Skeletal muscle tissue (tissue), 4 donors: ENCODE measurements around the gene MELTF. TPM values are rescaled to one million over a fixed set of nuclear protein-coding genes. Genes with fewer than 3 reads are reported as not detected.
A peak's percentile ranks its signal among the peaks of the same experiment; 100 is the strongest.

Experiments
- H3K27ac ChIP-seq: one replicate; pipeline ENCODE4 v1.7.0; 2013; ENCODE audit warnings: mild to moderate bottlenecking, low read depth, low read length, inconsistent platforms
- H3K27me3 ChIP-seq, 3 donors: one replicate each; pipeline ENCODE4 v1.7.0; 2013; ENCODE audit warnings: low read length in 3 of 3; ENCODE audit not compliant: control insufficient read depth in 3 of 3, insufficient read depth in 3 of 3
- H3K36me3 ChIP-seq, 3 donors: one replicate each; pipeline ENCODE4 v1.7.0; 2013; ENCODE audit warnings: low read length in 3 of 3; ENCODE audit not compliant: control insufficient read depth in 3 of 3, insufficient read depth in 3 of 3
- H3K4me1 ChIP-seq, 3 donors: one replicate each; pipeline ENCODE4 v1.7.0; 2013; ENCODE audit warnings: low read length in 3 of 3, mild to moderate bottlenecking in 3 of 3; ENCODE audit not compliant: control insufficient read depth in 3 of 3, insufficient read depth in 3 of 3
- H3K4me3 ChIP-seq, 3 donors: one replicate each; pipeline ENCODE4 v1.7.0; 2013; ENCODE audit warnings: low read length in 3 of 3
- H3K9ac ChIP-seq, 3 donors: one replicate each; pipeline ENCODE4 v1.7.0; 2013; ENCODE audit warnings: low read length in 3 of 3, mild to moderate bottlenecking in 3 of 3, moderate library complexity in 2 of 3, low read depth in 1 of 3
- H3K9me3 ChIP-seq, 3 donors: one replicate each; pipeline ENCODE4 v1.7.0; 2013; ENCODE audit warnings: low read length in 3 of 3; ENCODE audit not compliant: control insufficient read depth in 3 of 3
- total RNA-seq: library from RNA; depleted of rRNA; stranded (reverse); fragments of >200 nt; gene quantifications from one replicate; pipeline ENCODE4 v1.2.3, GENCODE V29; 2014
- donor health status: Osteomylitis.

Gene MELTF
- total RNA-seq, 1 donor from 2014 or later: 8.9 TPM

- Histone ChIP-seq H3K9ac (no peak overlapping the region), H3K9me3 (no peaks in the 10 kb centered on the region), H3K27ac (no peak overlapping the region), H3K36me3 (no peaks in the 10 kb centered on the region), H3K4me1 (no peaks in the 10 kb centered on the region), H3K27me3 (peaks cover 0 to 2% (median 2%) of the 10 kb centered on the region in 3 donors), H3K4me3 (no peak overlapping the region)
Measured at GRCh38 chr3:197010556-197011351, 18.9 kb downstream of the MELTF start.

GRCh38 chr3:197009532-197010019 is 20.0 kb downstream of the MELTF start:
- H3K27me3 ChIP-seq: peaks cover 0 to 2% (median 2%) of the 10 kb centered on the region in 3 donors
- no peaks in the 10 kb centered on the region for H3K9me3 ChIP-seq
- H3K27ac ChIP-seq: no peak overlapping the region
- no peak overlapping the region for H3K4me3 ChIP-seq
- no peaks in the 10 kb centered on the region for H3K36me3 ChIP-seq
- H3K9ac ChIP-seq: no peak overlapping the region
- no peaks in the 10 kb centered on the region for H3K4me1 ChIP-seq

GRCh38 chr3:197008436-197009209 is 21.0 kb downstream of the MELTF start:
- Histone ChIP-seq H3K4me3 (no peak overlapping the region), H3K9me3 (no peaks in the 10 kb centered on the region), H3K27me3 (peaks cover 0 to 2% (median 2%) of the 10 kb centered on the region in 3 donors), H3K36me3 (no peaks in the 10 kb centered on the region), H3K27ac (no peak overlapping the region), H3K9ac (no peak overlapping the region), H3K4me1 (peaks cover 0 to 6% (median 2%) of the 10 kb centered on the region in 3 donors)

GRCh38 chr3:197007953-197008352 is 21.7 kb downstream of the MELTF start:
- Histone ChIP-seq H3K4me3 (no peak overlapping the region), H3K9me3 (no peaks in the 10 kb centered on the region)

GRCh38 chr3:197007296-197007940 is 22.2 kb downstream of the MELTF start:
- Histone ChIP-seq H3K9me3 (no peaks in the 10 kb centered on the region), H3K4me3 (no peak overlapping the region), H3K9ac (no peak overlapping the region), H3K4me1 (peaks cover 0 to 8% (median 4%) of the 10 kb centered on the region in 3 donors), H3K27ac (no peak overlapping the region), H3K27me3 (peaks cover 0 to 2% (median 2%) of the 10 kb centered on the region in 3 donors), H3K36me3 (no peaks in the 10 kb centered on the region)

More at GRCh38 chr3:197007953-197008352, 21.7 kb downstream of the MELTF start:
- Histone ChIP-seq H3K27ac (no peak overlapping the region), H3K4me1 (peaks cover 0 to 8% (median 4%) of the 10 kb centered on the region in 3 donors), H3K27me3 (peaks cover 0 to 2% (median 2%) of the 10 kb centered on the region in 3 donors), H3K36me3 (no peaks in the 10 kb centered on the region), H3K9ac (no peak overlapping the region)

DNA sequence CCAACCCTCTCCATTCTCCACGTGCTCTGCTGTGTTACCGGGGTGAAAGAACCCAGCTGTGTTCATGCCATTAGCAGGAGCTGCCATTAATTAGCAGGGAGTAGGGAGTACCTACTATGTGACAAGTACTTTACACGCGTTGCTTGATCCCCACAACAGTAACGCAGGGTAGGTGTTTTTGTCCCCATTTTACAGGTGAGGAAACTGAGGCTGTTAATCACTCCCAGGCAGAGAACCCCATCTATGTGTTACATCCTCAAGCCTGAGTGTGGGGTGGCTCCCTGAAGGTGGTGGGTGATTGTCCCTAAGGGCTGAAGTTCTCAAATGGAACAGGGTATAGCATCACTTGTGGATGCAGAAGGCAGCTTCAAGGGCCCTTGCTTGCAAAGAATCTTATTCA is 22.8 kb downstream of the MELTF start:
- Histone ChIP-seq H3K27me3 (peaks cover 0 to 2% (median 2%) of the 10 kb centered on the region in 3 donors), H3K27ac (no peak overlapping the region), H3K9me3 (no peaks in the 10 kb centered on the region)

DNA sequence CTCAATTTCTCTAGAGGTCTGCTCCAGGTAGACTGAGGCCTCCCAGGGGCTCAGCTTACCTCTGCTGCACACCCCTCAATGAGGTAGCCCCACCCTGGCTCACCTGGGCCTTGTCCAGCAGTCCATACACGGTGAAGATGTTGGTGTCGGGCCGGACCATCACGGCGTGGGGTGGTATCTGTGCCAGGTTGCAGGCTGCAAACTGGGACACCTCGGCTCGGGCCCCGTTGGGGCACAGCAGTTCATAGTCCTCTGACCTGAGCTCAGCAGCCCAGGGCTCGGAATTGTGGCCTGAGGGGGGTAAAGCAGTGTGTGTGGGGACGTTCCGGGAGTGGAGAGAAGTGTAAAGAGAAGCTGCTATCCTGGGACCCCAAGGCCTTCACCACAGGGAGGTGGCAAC is 23.2 kb downstream of the MELTF start:
- peaks cover 0 to 2% (median 0%) of the 10 kb centered on the region in 3 donors for H3K27me3 ChIP-seq
- no peak overlapping the region for H3K4me3 ChIP-seq
- no peak overlapping the region for H3K27ac ChIP-seq
- no peaks in the 10 kb centered on the region for H3K9me3 ChIP-seq
- peaks cover 0 to 8% (median 4%) of the 10 kb centered on the region in 3 donors for H3K4me1 ChIP-seq
- H3K9ac ChIP-seq: no peak overlapping the region
- H3K36me3 ChIP-seq: no peaks in the 10 kb centered on the region

More for the DNA sequence above, 22.8 kb downstream of the MELTF start:
- Histone ChIP-seq H3K9ac (no peak overlapping the region), H3K36me3 (no peaks in the 10 kb centered on the region), H3K4me1 (peaks cover 0 to 8% (median 4%) of the 10 kb centered on the region in 3 donors), H3K4me3 (no peak overlapping the region)

GRCh38 chr3:197003461-197004385 is 25.9 kb downstream of the MELTF start:
- Histone ChIP-seq H3K27me3 (no peaks in the 10 kb centered on the region), H3K36me3 (no peaks in the 10 kb centered on the region), H3K4me1 (peaks cover 0 to 8% (median 4%) of the 10 kb centered on the region in 3 donors), H3K4me3 (peak overlapping the region; percentile 41 to 65 (median 51)), H3K9ac (peak overlapping the region in 2 of 3 donors; percentile 50 to 68), H3K27ac (no peak overlapping the region), H3K9me3 (no peaks in the 10 kb centered on the region)
